Upper lobe of left lung (tissue), 4 donors: Measurements from ENCODE around the gene APP.

ENCODE experiments used
- CTCF ChIP-seq, 6 experiments: fragments of 450-650 bp in 4 of 6; fragments of 200-600 bp in 2 of 6; sonication (generic) in 2 of 6; IDR thresholded peaks; one replicate each; pipeline ENCODE4 v1.5.1; 2016 to 2019; ENCODE audit warnings: antibody characterized with exemption in 6 of 6
- EP300 ChIP-seq, 4 donors: sonication (generic); formaldehyde crosslinking; IDR thresholded peaks; one replicate each; pipeline ENCODE4 v1.5.1; 2017; ENCODE audit warnings: antibody characterized with exemption in 4 of 4, control low read depth in 2 of 4
- POLR2A ChIP-seq, 4 donors: fragments of 450-650 bp; IDR thresholded peaks; one replicate each; pipeline ENCODE4 v1.5.1; 2016 to 2017; ENCODE audit warnings: antibody characterized with exemption in 4 of 4, mild to moderate bottlenecking in 2 of 4
- POLR2AphosphoS5 ChIP-seq, 2 donors: sonication (generic); formaldehyde crosslinking; IDR thresholded peaks; one replicate each; pipeline ENCODE4 v1.5.1; 2017; ENCODE audit warnings: antibody characterized with exemption in 2 of 2

DNA sequence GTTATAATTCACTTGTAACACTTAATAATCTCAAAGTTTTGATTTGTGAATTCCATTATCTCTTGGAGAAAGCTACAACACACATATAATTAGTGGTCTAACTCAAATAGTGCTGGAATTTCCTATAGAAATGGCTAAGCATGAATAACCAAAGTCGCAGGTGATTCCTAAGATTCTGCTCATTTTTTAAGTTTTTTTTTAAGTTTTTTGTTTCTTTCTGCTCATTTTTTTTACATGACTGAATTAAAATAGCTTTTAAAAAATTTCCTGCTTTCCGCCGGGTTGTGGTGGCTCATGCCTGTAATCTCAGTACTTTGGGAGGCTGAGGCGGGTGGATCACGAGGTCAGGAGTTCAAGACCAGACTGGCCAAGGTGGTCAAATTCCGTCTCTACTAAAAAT lies 90.4 kb downstream of the APP start:
- TF ChIP-seq POLR2AphosphoS5 (IDR thresholded peaks at IDR 0.05) (no peak), CTCF (IDR thresholded peaks at IDR 0.05) (no peak), POLR2A (IDR thresholded peaks at IDR 0.05) (no peak), EP300 (IDR thresholded peaks at IDR 0.05) (no peak)
